ENCODE results near the gene CCDC61.

The CCDC61 gene

DNA sequence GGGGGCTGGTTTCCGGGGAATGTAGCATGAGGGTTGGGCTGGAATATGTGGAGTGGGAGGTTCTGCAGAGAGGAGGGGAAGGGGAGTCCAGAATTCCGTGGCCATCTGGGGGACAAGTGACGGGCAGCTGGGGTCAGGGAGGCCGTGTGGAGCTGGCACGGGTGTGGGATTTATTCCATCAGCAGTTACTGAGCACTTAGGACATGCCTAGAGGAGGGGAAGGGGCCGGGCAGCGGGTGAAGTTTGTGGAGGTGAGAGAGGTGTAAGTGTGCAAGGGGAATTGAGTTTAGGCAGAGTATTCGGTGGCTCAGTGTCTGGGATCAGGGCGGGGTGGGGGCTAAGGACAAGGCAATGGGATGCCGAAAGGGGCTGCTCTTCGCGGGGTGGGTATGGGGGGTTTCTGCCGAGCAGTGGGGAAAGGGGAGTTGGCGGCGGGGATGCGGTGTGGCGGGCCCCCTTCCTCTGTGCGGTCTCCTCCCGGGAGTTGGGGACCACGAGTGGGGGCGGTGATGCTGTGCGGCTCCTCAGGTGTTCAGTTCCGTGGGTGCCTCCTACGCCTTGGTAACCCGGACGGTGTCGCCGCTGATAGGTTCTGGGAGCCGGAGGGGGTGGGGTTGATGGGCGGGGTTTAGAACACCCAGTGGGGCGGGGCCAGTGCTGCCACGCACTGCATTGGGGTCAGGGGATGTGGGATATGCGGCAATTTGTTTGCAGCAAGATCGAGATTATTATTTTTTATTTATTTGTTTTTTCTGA lies 5.4 kb downstream of the CCDC61 start:
- WGBS, 2 donors (ENCODE audit: extremely low coverage in 2 of 2, insufficient read length in 2 of 2, insufficient replicate concordance in 1 of 2) = no CpG with 5 or more reads among the region's 34 CpGs
- Histone ChIP-seq H3K14ac (ENCODE audit: low read length) (peak overlapping the region; percentile 47), H2BK5ac (ENCODE audit: low read length) (no peak overlapping the region), H3K4me3 (ENCODE audit: low read length in 2 of 2) (peak overlapping the region in 1 of 2 donors; percentile 74), H4K91ac (ENCODE audit: low read depth, low read length, poor library complexity) (no peak overlapping the region), H2BK15ac (ENCODE audit: low read length) (no peak overlapping the region), H3K27me3 (ENCODE audit: control insufficient read depth in 3 of 3, insufficient read depth in 3 of 3, low read depth in 1 of 3, low read length in 3 of 3) (peaks cover 0 to 3% (median 0%) of the 10 kb centered on the region in 3 experiments), H3K23ac (ENCODE audit: low read depth, low read length, poor library complexity) (no peak overlapping the region), H3K4me2 (ENCODE audit: insufficient read depth, low read length, poor library complexity, severe bottlenecking) (peak overlapping the region; percentile 90), H4K8ac (ENCODE audit: low read depth, low read length) (no peak overlapping the region), H3K18ac (ENCODE audit: low read length) (peak overlapping the region; percentile 85), H3K27ac (replicated peaks; ENCODE audit: low read length) (no peak overlapping the region), H2BK120ac (ENCODE audit: low read depth, low read length) (no peak overlapping the region), H3K79me1 (ENCODE audit: low read depth, low read length) (peaks cover 3% of the 10 kb centered on the region), H3K4ac (ENCODE audit: low read length) (no peak overlapping the region), H3K9me3 (replicated peaks in 1 of 2; ENCODE audit: control insufficient read depth in 2 of 2, insufficient read depth in 1 of 2, low read depth in 1 of 2, low read length in 2 of 2) (no peaks in the 10 kb centered on the region), H2BK12ac (ENCODE audit: low read length) (no peak overlapping the region), H3K9ac (ENCODE audit: low read depth, low read length, poor library complexity) (no peak overlapping the region), H3K4me1 (ENCODE audit: control insufficient read depth in 2 of 2, insufficient read depth in 1 of 2, low read depth in 1 of 2, low read length in 2 of 2) (peaks cover 8 to 14% of the 10 kb centered on the region in 2 donors), H2AK5ac (ENCODE audit: low read depth, low read length) (no peak overlapping the region), H3K36me3 (replicated peaks in 1 of 2; ENCODE audit: control insufficient read depth in 2 of 2, insufficient read depth in 2 of 2, low read length in 2 of 2) (peaks cover 3 to 21% of the 10 kb centered on the region in 2 donors), H2AFZ (ENCODE audit: low read length) (no peak overlapping the region)
- peak; percentile 40 for DNase-seq (ENCODE audit: low spot score)

DNA sequence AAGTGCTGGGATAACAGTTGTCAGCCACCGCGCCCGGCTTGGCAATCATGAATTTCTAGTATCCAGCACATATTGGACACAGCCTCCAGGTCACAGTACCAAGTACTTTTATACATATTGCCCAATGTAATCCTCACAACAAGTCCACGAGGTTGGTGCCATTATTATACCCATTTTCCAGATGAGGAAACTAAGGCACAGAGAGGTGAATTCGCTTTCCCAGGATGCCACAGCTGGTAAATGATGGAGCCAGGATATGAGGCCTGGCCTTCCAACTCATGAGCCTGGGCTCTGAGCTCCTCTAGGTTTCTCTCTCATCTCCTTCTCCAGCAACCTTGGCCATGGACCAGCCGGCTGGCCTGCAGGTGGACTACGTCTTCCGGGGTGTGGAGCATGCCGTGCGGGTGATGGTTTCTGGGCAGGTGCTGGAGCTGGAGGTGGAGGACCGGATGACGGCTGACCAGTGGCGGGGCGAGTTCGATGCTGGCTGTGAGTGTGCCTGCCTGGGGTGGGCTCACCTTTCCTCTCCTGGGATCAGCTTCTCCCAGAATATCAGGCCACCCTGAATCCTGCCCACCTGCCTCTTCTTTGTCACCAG lies 7.5 kb downstream of the CCDC61 start:
- Histone ChIP-seq H3K4me3 (ENCODE audit: low read length in 2 of 2) (peak overlapping the region in 1 of 2 donors; percentile 53), H3K18ac (ENCODE audit: low read length) (no peak overlapping the region)
- WGBS, 2 donors (ENCODE audit: extremely low coverage in 2 of 2, insufficient read length in 2 of 2, insufficient replicate concordance in 1 of 2) = no CpG with 5 or more reads among the region's 15 CpGs

DNA sequence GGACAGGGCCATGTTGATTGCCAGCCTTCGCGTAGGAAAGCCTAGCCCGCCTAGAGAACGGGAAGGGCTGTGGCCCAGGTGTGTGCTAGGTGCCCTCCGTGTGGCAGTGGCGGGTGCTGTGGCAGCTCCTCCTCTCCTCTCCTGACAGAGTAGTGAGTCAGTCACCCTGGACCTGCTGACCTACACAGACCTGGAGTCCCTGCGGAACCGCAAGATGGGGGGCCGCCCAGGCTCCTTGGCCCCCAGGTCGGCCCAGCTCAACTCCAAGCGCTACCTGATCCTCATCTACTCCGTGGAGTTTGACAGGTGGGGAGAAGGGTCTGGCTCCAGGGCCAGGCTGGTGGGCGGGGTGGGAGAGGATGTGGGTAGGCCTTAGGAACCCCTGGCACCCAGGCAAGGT lies 11.1 kb downstream of the CCDC61 start:
- Histone ChIP-seq H3K27me3 (ENCODE audit: control insufficient read depth in 3 of 3, insufficient read depth in 3 of 3, low read depth in 1 of 3, low read length in 3 of 3) (no peaks in the 10 kb centered on the region), H3K9ac (ENCODE audit: low read depth, low read length, poor library complexity) (no peak overlapping the region), H3K4me2 (ENCODE audit: insufficient read depth, low read length, poor library complexity, severe bottlenecking) (no peak overlapping the region), H3K27ac (replicated peaks; ENCODE audit: low read length) (no peak overlapping the region), H4K91ac (ENCODE audit: low read depth, low read length, poor library complexity) (no peak overlapping the region), H2BK120ac (ENCODE audit: low read depth, low read length) (no peak overlapping the region), H3K4me1 (ENCODE audit: control insufficient read depth in 2 of 2, insufficient read depth in 1 of 2, low read depth in 1 of 2, low read length in 2 of 2) (no peaks in the 10 kb centered on the region), H2BK15ac (ENCODE audit: low read length) (peak overlapping the region; percentile 9), H3K4ac (ENCODE audit: low read length) (no peak overlapping the region), H3K18ac (ENCODE audit: low read length) (no peak overlapping the region), H3K9me3 (replicated peaks in 1 of 2; ENCODE audit: control insufficient read depth in 2 of 2, insufficient read depth in 1 of 2, low read depth in 1 of 2, low read length in 2 of 2) (peaks cover 0 to 1% of the 10 kb centered on the region in 2 donors), H3K36me3 (replicated peaks in 1 of 2; ENCODE audit: control insufficient read depth in 2 of 2, insufficient read depth in 2 of 2, low read length in 2 of 2) (peaks cover 9 to 55% of the 10 kb centered on the region in 2 donors), H2BK12ac (ENCODE audit: low read length) (no peak overlapping the region), H3K23ac (ENCODE audit: low read depth, low read length, poor library complexity) (no peak overlapping the region), H2AK5ac (ENCODE audit: low read depth, low read length) (peak overlapping the region; percentile 47), H3K79me1 (ENCODE audit: low read depth, low read length) (peaks cover 1% of the 10 kb centered on the region), H2BK5ac (ENCODE audit: low read length) (no peak overlapping the region), H3K4me3 (ENCODE audit: low read length in 2 of 2) (no peak overlapping the region), H4K8ac (ENCODE audit: low read depth, low read length) (no peak overlapping the region), H2AFZ (ENCODE audit: low read length) (no peak overlapping the region), H3K14ac (ENCODE audit: low read length) (no peak overlapping the region)
- WGBS, 2 donors (ENCODE audit: extremely low coverage in 2 of 2, insufficient read length in 2 of 2, insufficient replicate concordance in 1 of 2) = no CpG with 5 or more reads among the region's 13 CpGs
- no peak for DNase-seq (ENCODE audit: low spot score)

More for the DNA sequence above, 7.5 kb downstream of the CCDC61 start:
- Histone ChIP-seq H2BK12ac (ENCODE audit: low read length) (no peak overlapping the region), H2BK120ac (ENCODE audit: low read depth, low read length) (no peak overlapping the region), H3K14ac (ENCODE audit: low read length) (no peak overlapping the region), H3K4ac (ENCODE audit: low read length) (no peak overlapping the region), H3K36me3 (replicated peaks in 1 of 2; ENCODE audit: control insufficient read depth in 2 of 2, insufficient read depth in 2 of 2, low read length in 2 of 2) (peaks cover 3 to 38% of the 10 kb centered on the region in 2 donors), H2BK5ac (ENCODE audit: low read length) (no peak overlapping the region), H3K27ac (replicated peaks; ENCODE audit: low read length) (no peak overlapping the region), H3K4me1 (ENCODE audit: control insufficient read depth in 2 of 2, insufficient read depth in 1 of 2, low read depth in 1 of 2, low read length in 2 of 2) (peaks cover 4 to 10% of the 10 kb centered on the region in 2 donors), H3K4me2 (ENCODE audit: insufficient read depth, low read length, poor library complexity, severe bottlenecking) (no peak overlapping the region), H3K79me1 (ENCODE audit: low read depth, low read length) (peaks cover 5% of the 10 kb centered on the region), H3K23ac (ENCODE audit: low read depth, low read length, poor library complexity) (no peak overlapping the region), H3K27me3 (ENCODE audit: control insufficient read depth in 3 of 3, insufficient read depth in 3 of 3, low read depth in 1 of 3, low read length in 3 of 3) (peaks cover 0 to 3% (median 0%) of the 10 kb centered on the region in 3 experiments), H4K8ac (ENCODE audit: low read depth, low read length) (no peak overlapping the region), H2BK15ac (ENCODE audit: low read length) (no peak overlapping the region), H2AFZ (ENCODE audit: low read length) (no peak overlapping the region), H3K9ac (ENCODE audit: low read depth, low read length, poor library complexity) (no peak overlapping the region), H3K9me3 (replicated peaks in 1 of 2; ENCODE audit: control insufficient read depth in 2 of 2, insufficient read depth in 1 of 2, low read depth in 1 of 2, low read length in 2 of 2) (no peaks in the 10 kb centered on the region), H2AK5ac (ENCODE audit: low read depth, low read length) (no peak overlapping the region), H4K91ac (ENCODE audit: low read depth, low read length, poor library complexity) (no peak overlapping the region)
- no peak for DNase-seq (ENCODE audit: low spot score)
